Glutamatergic neuron (in vitro differentiated cells): ENCODE data around the gene ASTN2. TPM values are rescaled to one million over a fixed set of nuclear protein-coding genes. Genes with fewer than 3 reads are reported as not detected.
A peak's percentile ranks its signal among the peaks of the same experiment; 100 is the strongest.

Source experiments
- DNase-seq: peaks from one replicate; pipeline ENCODE4 v3.0.0; 2022
- H3K27ac Mint-ChIP-seq: one replicate; pipeline ENCODE4 v1.8.0; 2020; ENCODE audit warnings: mild to moderate bottlenecking, mixed read lengths, inconsistent platforms; ENCODE audit not compliant: unreplicated experiment
- H3K27me3 Mint-ChIP-seq: one replicate; pipeline ENCODE4 v1.8.0; 2020; ENCODE audit warnings: mild to moderate bottlenecking, moderate library complexity, mixed read lengths, inconsistent platforms; ENCODE audit not compliant: unreplicated experiment
- H3K36me3 Mint-ChIP-seq: one replicate; pipeline ENCODE4 v1.8.0; 2020; ENCODE audit warnings: mild to moderate bottlenecking, mixed read lengths, inconsistent platforms; ENCODE audit not compliant: unreplicated experiment
- H3K4me1 Mint-ChIP-seq: one replicate; pipeline ENCODE4 v1.8.0; 2020; ENCODE audit warnings: mild to moderate bottlenecking, low read depth, mixed read lengths, inconsistent platforms; ENCODE audit not compliant: unreplicated experiment
- H3K4me3 Mint-ChIP-seq: one replicate; pipeline ENCODE4 v1.8.0; 2020; ENCODE audit warnings: mild to moderate bottlenecking, mixed read lengths, inconsistent platforms; ENCODE audit not compliant: unreplicated experiment
- H3K9me3 Mint-ChIP-seq: one replicate; pipeline ENCODE4 v1.8.0; 2020; ENCODE audit warnings: mild to moderate bottlenecking, moderate library complexity, mixed read lengths, inconsistent platforms; ENCODE audit not compliant: unreplicated experiment
- total RNA-seq: library from RNA; stranded (reverse); fragmentation: NEBNext Ultra II Directional; extraction: Animal tissue kit (Norgen Biotek cat#: 25700); gene quantifications from one replicate; pipeline ENCODE4 v1.2.1, GENCODE V29; 2021; ENCODE audit not compliant: unreplicated experiment
- TF ChIP-seq, protein P1 (sequence below): fragments of 200-600 bp; sonication (generic); IDR thresholded peaks from one replicate; pipeline ENCODE4 v1.5.0; 2021; ENCODE audit not compliant: partially characterized antibody, unreplicated experiment

The ASTN2 gene
- total RNA-seq, 1 donor from 2014 or later = 134 TPM

GRCh38 chr9:116937361-116937760 is 477.5 kb downstream of the ASTN2 start:
- no peak overlapping the region for H3K4me3 Mint-ChIP-seq
- TF ChIP-seq, protein P1, sequence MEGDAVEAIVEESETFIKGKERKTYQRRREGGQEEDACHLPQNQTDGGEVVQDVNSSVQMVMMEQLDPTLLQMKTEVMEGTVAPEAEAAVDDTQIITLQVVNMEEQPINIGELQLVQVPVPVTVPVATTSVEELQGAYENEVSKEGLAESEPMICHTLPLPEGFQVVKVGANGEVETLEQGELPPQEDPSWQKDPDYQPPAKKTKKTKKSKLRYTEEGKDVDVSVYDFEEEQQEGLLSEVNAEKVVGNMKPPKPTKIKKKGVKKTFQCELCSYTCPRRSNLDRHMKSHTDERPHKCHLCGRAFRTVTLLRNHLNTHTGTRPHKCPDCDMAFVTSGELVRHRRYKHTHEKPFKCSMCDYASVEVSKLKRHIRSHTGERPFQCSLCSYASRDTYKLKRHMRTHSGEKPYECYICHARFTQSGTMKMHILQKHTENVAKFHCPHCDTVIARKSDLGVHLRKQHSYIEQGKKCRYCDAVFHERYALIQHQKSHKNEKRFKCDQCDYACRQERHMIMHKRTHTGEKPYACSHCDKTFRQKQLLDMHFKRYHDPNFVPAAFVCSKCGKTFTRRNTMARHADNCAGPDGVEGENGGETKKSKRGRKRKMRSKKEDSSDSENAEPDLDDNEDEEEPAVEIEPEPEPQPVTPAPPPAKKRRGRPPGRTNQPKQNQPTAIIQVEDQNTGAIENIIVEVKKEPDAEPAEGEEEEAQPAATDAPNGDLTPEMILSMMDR = no peak
- peaks cover 10% of the 10 kb centered on the region for H3K4me1 Mint-ChIP-seq
- no peak overlapping the region for H3K27ac Mint-ChIP-seq
- no peaks in the 10 kb centered on the region for H3K27me3 Mint-ChIP-seq
- no peak for DNase-seq
- no peaks in the 10 kb centered on the region for H3K36me3 Mint-ChIP-seq
- peaks cover 3% of the 10 kb centered on the region for H3K9me3 Mint-ChIP-seq

GRCh38 chr9:116935149-116935897 is 479.5 kb downstream of the ASTN2 start:
- no peaks in the 10 kb centered on the region for H3K36me3 Mint-ChIP-seq
- no peak overlapping the region for H3K27ac Mint-ChIP-seq
- peaks cover 3% of the 10 kb centered on the region for H3K9me3 Mint-ChIP-seq
- TF ChIP-seq, protein P1 = no peak
- no peak for DNase-seq
- H3K4me1 Mint-ChIP-seq = peaks cover 3% of the 10 kb centered on the region
- H3K4me3 Mint-ChIP-seq = no peak overlapping the region
- H3K27me3 Mint-ChIP-seq = no peaks in the 10 kb centered on the region

- Mint-ChIP-seq H3K9me3 (peaks cover 8% of the 10 kb centered on the region), H3K36me3 (no peaks in the 10 kb centered on the region), H3K27ac (no peak overlapping the region), H3K27me3 (no peaks in the 10 kb centered on the region), H3K4me3 (no peak overlapping the region), H3K4me1 (peaks cover 8% of the 10 kb centered on the region)
- DNase-seq = no peak
- TF ChIP-seq, protein P1 = no peak
These were observed 480.7 kb downstream of the ASTN2 start for GRCh38 chr9:116934131-116934530.

DNA sequence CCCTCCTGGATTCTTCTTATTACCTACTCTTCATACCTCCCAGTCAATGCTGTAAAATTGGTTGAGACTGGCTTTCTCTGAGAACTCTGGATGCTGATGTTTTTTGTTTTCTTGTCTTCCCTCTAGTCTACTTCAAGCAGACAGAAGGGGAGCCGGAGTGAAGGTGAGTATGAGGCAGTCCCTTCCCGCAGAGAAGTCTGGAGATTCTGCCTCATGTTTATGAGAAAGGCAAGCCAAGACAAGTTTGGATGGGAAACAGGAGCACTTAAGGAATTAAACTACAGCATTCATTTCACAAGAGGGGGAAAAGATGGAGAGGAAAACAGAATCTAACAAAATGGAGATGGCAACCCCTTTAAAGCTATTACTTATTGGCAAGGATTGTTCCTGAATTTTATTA is 481.6 kb downstream of the ASTN2 start:
- Mint-ChIP-seq H3K4me1 (peaks cover 8% of the 10 kb centered on the region), H3K4me3 (no peak overlapping the region), H3K36me3 (no peaks in the 10 kb centered on the region), H3K27me3 (peaks cover 2% of the 10 kb centered on the region), H3K27ac (peak overlapping the region; percentile 28), H3K9me3 (peaks cover 9% of the 10 kb centered on the region)
- TF ChIP-seq, protein P1 = no peak
- no peak for DNase-seq

- H3K4me3 Mint-ChIP-seq = no peak overlapping the region
- no peaks in the 10 kb centered on the region for H3K36me3 Mint-ChIP-seq
- peaks cover 8% of the 10 kb centered on the region for H3K4me1 Mint-ChIP-seq
- no peak for DNase-seq
- H3K9me3 Mint-ChIP-seq = peaks cover 6% of the 10 kb centered on the region
- no peak overlapping the region for H3K27ac Mint-ChIP-seq
- H3K27me3 Mint-ChIP-seq = peaks cover 3% of the 10 kb centered on the region
- TF ChIP-seq, protein P1 = no peak
These were observed 485.2 kb downstream of the ASTN2 start for GRCh38 chr9:116929621-116930020.
